Stimulated activated CD4-positive, alpha-beta T cell treated with anti-CD3 and anti-CD28 coated beads, Interleukin-2, amount 100 ng/mL, for 48 hours (primary cell): Measurements from ENCODE around the gene MYLK3.

Source experiments
- DNase-seq, 2 donors: peaks; one replicate each; pipeline ENCODE4 v3.0.0-alpha.2; 2020

The MYLK3 gene

GRCh38 chr16:46757339-46758050, 9.4 kb upstream of the MYLK3 start:
- DNase-seq = no peak

- DNase-seq = no peak
Measured at GRCh38 chr16:46756772-46757171, 8.6 kb upstream of the MYLK3 start.

GRCh38 chr16:46753015-46753414, 4.9 kb upstream of the MYLK3 start:
- DNase-seq = no peak

GRCh38 chr16:46751381-46751780, 3.2 kb upstream of the MYLK3 start:
- DNase-seq = no peak

GRCh38 chr16:46748775-46749705, 896 bp upstream of the MYLK3 start:
- DNase-seq = no peak

GRCh38 chr16:46746821-46747776, 1.0 kb downstream of the MYLK3 start:
- DNase-seq = no peak

- no peak for DNase-seq
Measured at GRCh38 chr16:46745617-46746016, 2.5 kb downstream of the MYLK3 start.

- DNase-seq = no peak
Measured at GRCh38 chr16:46743232-46743719, 4.9 kb downstream of the MYLK3 start.

- no peak for DNase-seq
Measured at GRCh38 chr16:46739934-46740333, 8.2 kb downstream of the MYLK3 start.

- no peak for DNase-seq
Measured at GRCh38 chr16:46737621-46738214, 10.4 kb downstream of the MYLK3 start.

- no peak for DNase-seq
Measured at GRCh38 chr16:46736695-46737094, 11.4 kb downstream of the MYLK3 start.

GRCh38 chr16:46733319-46733830, 14.8 kb downstream of the MYLK3 start:
- no peak for DNase-seq

- no peak for DNase-seq
Measured at GRCh38 chr16:46732561-46732960, 15.6 kb downstream of the MYLK3 start.

GRCh38 chr16:46731691-46732555, 16.2 kb downstream of the MYLK3 start:
- DNase-seq = no peak

- DNase-seq = no peak
Measured at GRCh38 chr16:46730801-46731690, 17.1 kb downstream of the MYLK3 start.

GRCh38 chr16:46730126-46730525, 18.0 kb downstream of the MYLK3 start:
- DNase-seq = no peak

- no peak for DNase-seq
Measured at GRCh38 chr16:46729326-46729995, 18.7 kb downstream of the MYLK3 start.

GRCh38 chr16:46728806-46729205, 19.3 kb downstream of the MYLK3 start:
- no peak for DNase-seq

GRCh38 chr16:46727630-46728029, 20.5 kb downstream of the MYLK3 start:
- no peak for DNase-seq
